Adipocyte (in vitro differentiated cells): ENCODE measurements around the gene AHSG.

Experiments
- DNase-seq: peaks from one replicate; pipeline ENCODE4 v3.0.0-alpha.2; 2015; ENCODE audit warnings: low read depth
- H3K27me3 ChIP-seq: replicated peaks from 2 replicates; pipeline ENCODE4 v1.7.0; 2013; ENCODE audit warnings: mild to moderate bottlenecking, low read length, moderate library complexity; ENCODE audit not compliant: control insufficient read depth, insufficient read depth
- H3K36me3 ChIP-seq: 2 replicates; pipeline ENCODE4 v1.7.0; 2013; ENCODE audit warnings: low read length, mild to moderate bottlenecking, moderate library complexity; ENCODE audit not compliant: control insufficient read depth, insufficient read depth, severe bottlenecking
- H3K4me1 ChIP-seq: 2 replicates; pipeline ENCODE4 v1.7.0; 2013; ENCODE audit warnings: mild to moderate bottlenecking, low read length, moderate library complexity; ENCODE audit not compliant: control insufficient read depth, insufficient read depth
- H3K4me3 ChIP-seq: 2 replicates; pipeline ENCODE4 v1.7.0; 2013; ENCODE audit warnings: mild to moderate bottlenecking, low read length, moderate library complexity
- H3K9ac ChIP-seq: 2 replicates; pipeline ENCODE4 v1.7.0; 2013; ENCODE audit warnings: mild to moderate bottlenecking, low read length, moderate library complexity
- H3K9me3 ChIP-seq: 2 replicates; pipeline ENCODE4 v1.7.0; 2013; ENCODE audit warnings: mild to moderate bottlenecking, low read length, moderate library complexity; ENCODE audit not compliant: control insufficient read depth

AHSG gene

GRCh38 chr3:186646841-186647240 lies 34.0 kb downstream of the AHSG start:
- no peak for DNase-seq
- H3K9me3 ChIP-seq: no peaks in the 10 kb centered on the region

GRCh38 chr3:186648851-186649250 lies 36.0 kb downstream of the AHSG start:
- H3K9me3 ChIP-seq: no peaks in the 10 kb centered on the region
- no peak overlapping the region for H3K4me3 ChIP-seq
- no peaks in the 10 kb centered on the region for H3K4me1 ChIP-seq
- H3K27me3 ChIP-seq: peaks cover 21% of the 10 kb centered on the region
- H3K9ac ChIP-seq: no peak overlapping the region
- H3K36me3 ChIP-seq: no peaks in the 10 kb centered on the region
- DNase-seq: no peak

More at GRCh38 chr3:186646841-186647240, 34.0 kb downstream of the AHSG start:
- Histone ChIP-seq H3K4me3 (no peak overlapping the region), H3K27me3 (peaks cover 25% of the 10 kb centered on the region), H3K9ac (no peak overlapping the region), H3K36me3 (no peaks in the 10 kb centered on the region), H3K4me1 (no peaks in the 10 kb centered on the region)

- Histone ChIP-seq H3K27me3 (peaks cover 18% of the 10 kb centered on the region), H3K9me3 (no peaks in the 10 kb centered on the region), H3K9ac (no peak overlapping the region), H3K36me3 (no peaks in the 10 kb centered on the region), H3K4me3 (no peak overlapping the region), H3K4me1 (no peaks in the 10 kb centered on the region)
- no peak for DNase-seq
These were observed 38.9 kb downstream of the AHSG start for GRCh38 chr3:186651678-186652215.

GRCh38 chr3:186653080-186653707 lies 40.3 kb downstream of the AHSG start:
- no peak overlapping the region for H3K4me3 ChIP-seq

GRCh38 chr3:186653984-186654383 lies 41.1 kb downstream of the AHSG start:
- H3K27me3 ChIP-seq: peaks cover 17% of the 10 kb centered on the region
- DNase-seq: no peak
- H3K36me3 ChIP-seq: no peaks in the 10 kb centered on the region
- no peaks in the 10 kb centered on the region for H3K9me3 ChIP-seq
- no peak overlapping the region for H3K4me3 ChIP-seq
- H3K4me1 ChIP-seq: no peaks in the 10 kb centered on the region
- no peak overlapping the region for H3K9ac ChIP-seq

More at GRCh38 chr3:186653080-186653707, 40.3 kb downstream of the AHSG start:
- Histone ChIP-seq H3K36me3 (no peaks in the 10 kb centered on the region), H3K9me3 (no peaks in the 10 kb centered on the region), H3K27me3 (peaks cover 18% of the 10 kb centered on the region), H3K9ac (no peak overlapping the region), H3K4me1 (no peaks in the 10 kb centered on the region)
- no peak for DNase-seq

GRCh38 chr3:186663361-186664118 lies 50.7 kb downstream of the AHSG start:
- no peaks in the 10 kb centered on the region for H3K36me3 ChIP-seq
- DNase-seq: no peak

GRCh38 chr3:186664119-186664495 lies 51.2 kb downstream of the AHSG start:
- Histone ChIP-seq H3K9ac (no peak overlapping the region), H3K4me1 (no peaks in the 10 kb centered on the region), H3K36me3 (no peaks in the 10 kb centered on the region), H3K27me3 (peaks cover 38% of the 10 kb centered on the region), H3K9me3 (no peaks in the 10 kb centered on the region), H3K4me3 (no peak overlapping the region)
- no peak for DNase-seq

More at GRCh38 chr3:186663361-186664118, 50.7 kb downstream of the AHSG start:
- no peaks in the 10 kb centered on the region for H3K9me3 ChIP-seq
- H3K27me3 ChIP-seq: peaks cover 37% of the 10 kb centered on the region
- H3K4me3 ChIP-seq: no peak overlapping the region
- H3K9ac ChIP-seq: no peak overlapping the region
- H3K4me1 ChIP-seq: no peaks in the 10 kb centered on the region

- H3K4me1 ChIP-seq: no peaks in the 10 kb centered on the region
- H3K9me3 ChIP-seq: no peaks in the 10 kb centered on the region
- H3K27me3 ChIP-seq: peaks cover 40% of the 10 kb centered on the region
- H3K36me3 ChIP-seq: no peaks in the 10 kb centered on the region
- DNase-seq: no peak
- no peak overlapping the region for H3K4me3 ChIP-seq
- H3K9ac ChIP-seq: no peak overlapping the region
These were observed 51.6 kb downstream of the AHSG start for GRCh38 chr3:186664506-186664905.

- Histone ChIP-seq H3K9me3 (no peaks in the 10 kb centered on the region), H3K4me1 (no peaks in the 10 kb centered on the region), H3K9ac (no peak within 1 kb of the TSS), H3K4me3 (no peak within 1 kb of the TSS), H3K27me3 (peaks cover 41% of the 10 kb centered on the region), H3K36me3 (no peaks in the 10 kb centered on the region)
- DNase-seq: no peak
These were observed 52.8 kb downstream of the AHSG start, which contains the start of gene HRG for GRCh38 chr3:186665625-186666188. Gene HRG, plus strand, starts transcription at chr3:186666014. Its CDS starts 18 bp downstream, at chr3:186666032.

GRCh38 chr3:186668426-186668825 lies 55.6 kb downstream of the AHSG start:
- Histone ChIP-seq H3K4me3 (no peak overlapping the region), H3K4me1 (no peaks in the 10 kb centered on the region), H3K36me3 (no peaks in the 10 kb centered on the region), H3K27me3 (peaks cover 49% of the 10 kb centered on the region), H3K9me3 (no peaks in the 10 kb centered on the region), H3K9ac (no peak overlapping the region)
- no peak for DNase-seq

GRCh38 chr3:186669378-186670084 lies 56.7 kb downstream of the AHSG start:
- Histone ChIP-seq H3K4me3 (no peak overlapping the region), H3K9ac (no peak overlapping the region), H3K9me3 (no peaks in the 10 kb centered on the region), H3K36me3 (no peaks in the 10 kb centered on the region), H3K4me1 (no peaks in the 10 kb centered on the region), H3K27me3 (peaks cover 50% of the 10 kb centered on the region)
- DNase-seq: no peak
